GM12878 (cell line): ENCODE data around the gene TNFSF4. TPM values are rescaled to one million over a fixed set of nuclear protein-coding genes. Genes with fewer than 3 reads are reported as not detected.
A peak's percentile ranks its signal among the peaks of the same experiment; 100 is the strongest.

Experiments used
- ATF7 ChIP-seq: fragments of 450-650 bp; IDR thresholded peaks from 2 replicates; pipeline ENCODE4 v1.6.1; 2016; ENCODE audit warnings: low read depth, mild to moderate bottlenecking
- BRCA1 ChIP-seq: IDR thresholded peaks from 2 replicates; pipeline ENCODE4 v1.6.1; 2011; ENCODE audit warnings: low read depth, low read length, improper control_type of control experiment
- CBX5 ChIP-seq: sonication (generic); IDR thresholded peaks from 2 replicates; pipeline ENCODE4 v1.6.1; 2016; ENCODE audit warnings: low read depth, moderate library complexity, mild to moderate bottlenecking, inconsistent platforms
- ESRRA ChIP-seq: IDR thresholded peaks from 2 replicates; pipeline ENCODE4 v1.6.1; 2012; ENCODE audit warnings: mild to moderate bottlenecking, low read length, improper control_type of control experiment
- ETV6 ChIP-seq, 2 experiments: fragments of 450-650 bp in 1 of 2; IDR thresholded peaks in 1 of 2; conservative IDR thresholded peaks in 1 of 2; 2 replicates each; pipeline ENCODE4 v1.6.1; 2014; ENCODE audit warnings: antibody characterized with exemption in 1 of 2, borderline replicate concordance in 1 of 2, low read depth in 1 of 2, mild to moderate bottlenecking in 1 of 2, moderate library complexity in 1 of 2
- GABPA ChIP-seq: IDR thresholded peaks from 2 replicates; pipeline ENCODE4 v1.6.1; 2014; ENCODE audit warnings: antibody characterized with exemption, low read depth, mild to moderate bottlenecking, inconsistent platforms
- KDM1A ChIP-seq: fragments of 200-600 bp; sonication (generic); IDR thresholded peaks from 2 replicates; pipeline ENCODE4 v1.6.1; 2016; ENCODE audit warnings: borderline replicate concordance
- MXI1 ChIP-seq: fragments of 150-350 bp; IDR thresholded peaks from 2 replicates; pipeline ENCODE4 v1.6.1; 2011; ENCODE audit warnings: low read depth, mild to moderate bottlenecking, inconsistent platforms, low read length, improper control_type of control experiment
- NFYA ChIP-seq: IDR thresholded peaks from 2 replicates; pipeline ENCODE4 v1.6.1; 2011; ENCODE audit warnings: low read depth, mild to moderate bottlenecking, low read length, improper control_type of control experiment, borderline replicate concordance
- NR2F1 ChIP-seq: fragments of 450-650 bp; conservative IDR thresholded peaks from 2 replicates; pipeline ENCODE4 v1.6.1; 2017; ENCODE audit warnings: mild to moderate bottlenecking
- PML ChIP-seq: IDR thresholded peaks from 2 replicates; pipeline ENCODE4 v1.6.1; 2012; ENCODE audit warnings: low read length, inconsistent platforms
- POLR2AphosphoS5 ChIP-seq: IDR thresholded peaks from 2 replicates; pipeline ENCODE4 v1.6.1; 2011; ENCODE audit warnings: mild to moderate bottlenecking, low read length, inconsistent platforms
- POU2F2 ChIP-seq: IDR thresholded peaks from 3 replicates; pipeline ENCODE4 v1.6.1; 2011; ENCODE audit warnings: low read depth, mild to moderate bottlenecking, low read length, borderline replicate concordance
- SP1 ChIP-seq: IDR thresholded peaks from one replicate; pipeline ENCODE4 v1.6.1; 2011; ENCODE audit warnings: low read depth, low read length
- SREBF2 ChIP-seq: IDR thresholded peaks from 2 replicates; pipeline ENCODE4 v1.6.1; 2012; ENCODE audit warnings: mild to moderate bottlenecking, low read length
- STAT1 ChIP-seq: fragments of 450-650 bp; conservative IDR thresholded peaks from 2 replicates; pipeline ENCODE4 v1.6.1; 2014; ENCODE audit warnings: antibody characterized with exemption, mild to moderate bottlenecking
- SUPT20H ChIP-seq: IDR thresholded peaks from 2 replicates; pipeline ENCODE4 v1.6.1; 2011; ENCODE audit warnings: low read depth, mild to moderate bottlenecking, low read length, moderate library complexity, borderline replicate concordance; ENCODE audit not compliant: control insufficient read depth
- TARDBP ChIP-seq: IDR thresholded peaks from 2 replicates; pipeline ENCODE4 v1.6.1; 2016; ENCODE audit warnings: borderline replicate concordance
- ZNF687 ChIP-seq: fragments of 450-650 bp; IDR thresholded peaks from 2 replicates; pipeline ENCODE4 v1.6.1; 2017; ENCODE audit warnings: mild to moderate bottlenecking, moderate library complexity
- polyA plus RNA-seq, 11 experiments: library from polyadenylated mRNA; depleted of rRNA in 4 of 11; unstranded in 6 of 11; stranded (reverse) in 5 of 11; fragments of >200 nt; fragmentation: Nextera tagmentation in 4 of 11; fragmentation: Illumina TruSeq in 1 of 11; extraction: Ambion mirVana in 4 of 11; extraction: Trizol in 1 of 11; gene quantifications; 1 replicate in 1 of 11; 2 replicates in 10 of 11; pipeline versions ENCODE4 v1.2.1 to v1.2.3, GENCODE V29; 2011 to 2016; ENCODE audit warnings: inconsistent platforms in 2 of 11, missing spikeins in 2 of 11, low read depth in 1 of 11
- total RNA-seq, 4 experiments: library from RNA; depleted of rRNA in 3 of 4; stranded (reverse); fragments of >200 nt in 3 of 4; fragmentation: Illumina TruSeq in 1 of 4; extraction: Trizol in 1 of 4; gene quantifications; 2 replicates each; pipeline versions ENCODE4 v1.2.1 to v1.2.3, GENCODE V29; 2013 to 2021
- TF ChIP-seq, protein P1 (sequence below): IDR thresholded peaks from 2 replicates; pipeline ENCODE4 v1.6.1; 2012; ENCODE audit warnings: improper control_type of control experiment, low read depth, low read length; ENCODE audit not compliant: insufficient replicate concordance
- TF ChIP-seq, protein P2 (sequence below): fragments of 450-650 bp; IDR thresholded peaks from 2 replicates; pipeline ENCODE4 v1.6.1; 2016; ENCODE audit warnings: mild to moderate bottlenecking

TNFSF4 gene
- total and polyA plus RNA-seq, 10 of the 15 experiments (the other 5 are each of a cell fraction or from before 2014, with no cell fraction given) = 8.1 to 31.0 (median 12.9) TPM

GRCh38 chr1:173212952-173213491, 5.9 kb upstream of the TNFSF4 start (continued):
- TF ChIP-seq ZNF687 (peak; percentile 55; the same call in 1 of the 2 replicates), POU2F2 (no peak), SUPT20H (no peak), ATF7 (peak; percentile 87), SREBF2 (no peak), PML (peak; percentile 69; the same call in 1 of the 2 replicates), BRCA1 (no peak), POLR2AphosphoS5 (no peak), SP1 (peak; percentile 11), MXI1 (no peak), TARDBP (no peak), GABPA (peak; percentile 57; the same call in 1 of the 2 replicates), ETV6 (conservative IDR thresholded peaks at IDR 0.05 in 1 of 2, IDR thresholded peaks at IDR 0.05 in 1 of 2; ENCODE audit: borderline replicate concordance in 1 of 2, low read depth in 1 of 2) (peak in 1 of 2 experiments; percentile 82; a peak in 2 of 4 replicates), KDM1A (no peak), STAT1 (no peak), NFYA (no peak), NR2F1 (peak; percentile 96), CBX5 (0 out of 2 replicates have a peak, but pooled peaks have one; percentile 62), ESRRA (no peak)
- TF ChIP-seq, protein P1, sequence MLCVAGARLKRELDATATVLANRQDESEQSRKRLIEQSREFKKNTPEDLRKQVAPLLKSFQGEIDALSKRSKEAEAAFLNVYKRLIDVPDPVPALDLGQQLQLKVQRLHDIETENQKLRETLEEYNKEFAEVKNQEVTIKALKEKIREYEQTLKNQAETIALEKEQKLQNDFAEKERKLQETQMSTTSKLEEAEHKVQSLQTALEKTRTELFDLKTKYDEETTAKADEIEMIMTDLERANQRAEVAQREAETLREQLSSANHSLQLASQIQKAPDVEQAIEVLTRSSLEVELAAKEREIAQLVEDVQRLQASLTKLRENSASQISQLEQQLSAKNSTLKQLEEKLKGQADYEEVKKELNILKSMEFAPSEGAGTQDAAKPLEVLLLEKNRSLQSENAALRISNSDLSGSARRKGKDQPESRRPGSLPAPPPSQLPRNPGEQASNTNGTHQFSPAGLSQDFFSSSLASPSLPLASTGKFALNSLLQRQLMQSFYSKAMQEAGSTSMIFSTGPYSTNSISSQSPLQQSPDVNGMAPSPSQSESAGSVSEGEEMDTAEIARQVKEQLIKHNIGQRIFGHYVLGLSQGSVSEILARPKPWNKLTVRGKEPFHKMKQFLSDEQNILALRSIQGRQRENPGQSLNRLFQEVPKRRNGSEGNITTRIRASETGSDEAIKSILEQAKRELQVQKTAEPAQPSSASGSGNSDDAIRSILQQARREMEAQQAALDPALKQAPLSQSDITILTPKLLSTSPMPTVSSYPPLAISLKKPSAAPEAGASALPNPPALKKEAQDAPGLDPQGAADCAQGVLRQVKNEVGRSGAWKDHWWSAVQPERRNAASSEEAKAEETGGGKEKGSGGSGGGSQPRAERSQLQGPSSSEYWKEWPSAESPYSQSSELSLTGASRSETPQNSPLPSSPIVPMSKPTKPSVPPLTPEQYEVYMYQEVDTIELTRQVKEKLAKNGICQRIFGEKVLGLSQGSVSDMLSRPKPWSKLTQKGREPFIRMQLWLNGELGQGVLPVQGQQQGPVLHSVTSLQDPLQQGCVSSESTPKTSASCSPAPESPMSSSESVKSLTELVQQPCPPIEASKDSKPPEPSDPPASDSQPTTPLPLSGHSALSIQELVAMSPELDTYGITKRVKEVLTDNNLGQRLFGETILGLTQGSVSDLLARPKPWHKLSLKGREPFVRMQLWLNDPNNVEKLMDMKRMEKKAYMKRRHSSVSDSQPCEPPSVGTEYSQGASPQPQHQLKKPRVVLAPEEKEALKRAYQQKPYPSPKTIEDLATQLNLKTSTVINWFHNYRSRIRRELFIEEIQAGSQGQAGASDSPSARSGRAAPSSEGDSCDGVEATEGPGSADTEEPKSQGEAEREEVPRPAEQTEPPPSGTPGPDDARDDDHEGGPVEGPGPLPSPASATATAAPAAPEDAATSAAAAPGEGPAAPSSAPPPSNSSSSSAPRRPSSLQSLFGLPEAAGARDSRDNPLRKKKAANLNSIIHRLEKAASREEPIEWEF = no peak
- TF ChIP-seq, protein P2, sequence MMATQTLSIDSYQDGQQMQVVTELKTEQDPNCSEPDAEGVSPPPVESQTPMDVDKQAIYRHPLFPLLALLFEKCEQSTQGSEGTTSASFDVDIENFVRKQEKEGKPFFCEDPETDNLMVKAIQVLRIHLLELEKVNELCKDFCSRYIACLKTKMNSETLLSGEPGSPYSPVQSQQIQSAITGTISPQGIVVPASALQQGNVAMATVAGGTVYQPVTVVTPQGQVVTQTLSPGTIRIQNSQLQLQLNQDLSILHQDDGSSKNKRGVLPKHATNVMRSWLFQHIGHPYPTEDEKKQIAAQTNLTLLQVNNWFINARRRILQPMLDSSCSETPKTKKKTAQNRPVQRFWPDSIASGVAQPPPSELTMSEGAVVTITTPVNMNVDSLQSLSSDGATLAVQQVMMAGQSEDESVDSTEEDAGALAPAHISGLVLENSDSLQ = peak; percentile 56; the same call in 1 of the 2 replicates
